Measurements from ENCODE around the gene BABAM2. TPM values are rescaled to one million over a fixed set of nuclear protein-coding genes. Genes with fewer than 3 reads are reported as not detected.

BABAM2 gene
- polyA plus RNA-seq, 3 donors, result 33.2 to 52.8 (median 49.3) TPM

DNA sequence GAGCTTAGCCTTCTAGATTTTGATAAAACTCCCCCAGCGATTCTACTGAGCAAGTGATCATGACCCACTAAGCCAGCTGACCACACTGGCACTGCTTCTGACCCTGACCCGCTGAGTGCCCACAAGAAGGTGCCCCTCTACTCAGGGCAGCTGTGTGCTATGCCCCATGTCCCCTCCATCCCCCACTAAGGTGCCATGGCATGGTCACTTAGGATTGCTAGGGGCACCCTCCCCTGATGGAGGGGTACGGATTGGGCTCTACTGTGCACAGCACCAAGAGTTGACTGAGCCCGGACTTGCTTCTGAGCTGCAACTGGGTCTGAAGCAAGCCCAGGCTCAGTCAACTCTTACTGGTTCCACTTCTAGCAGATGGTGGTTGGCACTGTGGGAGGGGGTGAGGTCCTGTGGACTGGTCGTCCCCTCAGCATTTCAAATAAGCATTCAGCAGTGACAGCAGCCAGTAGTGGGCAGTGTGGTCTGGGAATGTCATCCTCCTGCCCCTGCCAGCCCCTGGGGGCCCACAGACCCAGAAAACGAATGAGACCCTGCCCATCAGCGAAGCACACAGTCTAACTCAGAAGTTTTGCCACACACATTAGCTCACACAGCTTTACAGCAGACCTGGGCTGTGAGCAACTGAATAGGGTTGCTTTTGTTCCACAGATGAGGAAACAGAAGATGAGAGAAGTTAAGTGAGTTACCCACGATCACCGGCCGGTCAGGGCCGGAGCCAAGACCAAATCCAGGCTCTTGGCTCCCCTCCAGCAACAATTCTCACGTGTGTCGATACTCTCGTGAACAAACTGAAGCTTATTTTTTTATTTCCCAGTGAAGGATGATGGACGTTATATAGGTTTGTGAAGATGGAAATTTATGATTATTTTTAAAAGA is 450.0 kb downstream of the BABAM2 start:
- 76% methylated on average over 10 of the region's 15 CpGs for WGBS (ENCODE audit: insufficient coverage)

DNA sequence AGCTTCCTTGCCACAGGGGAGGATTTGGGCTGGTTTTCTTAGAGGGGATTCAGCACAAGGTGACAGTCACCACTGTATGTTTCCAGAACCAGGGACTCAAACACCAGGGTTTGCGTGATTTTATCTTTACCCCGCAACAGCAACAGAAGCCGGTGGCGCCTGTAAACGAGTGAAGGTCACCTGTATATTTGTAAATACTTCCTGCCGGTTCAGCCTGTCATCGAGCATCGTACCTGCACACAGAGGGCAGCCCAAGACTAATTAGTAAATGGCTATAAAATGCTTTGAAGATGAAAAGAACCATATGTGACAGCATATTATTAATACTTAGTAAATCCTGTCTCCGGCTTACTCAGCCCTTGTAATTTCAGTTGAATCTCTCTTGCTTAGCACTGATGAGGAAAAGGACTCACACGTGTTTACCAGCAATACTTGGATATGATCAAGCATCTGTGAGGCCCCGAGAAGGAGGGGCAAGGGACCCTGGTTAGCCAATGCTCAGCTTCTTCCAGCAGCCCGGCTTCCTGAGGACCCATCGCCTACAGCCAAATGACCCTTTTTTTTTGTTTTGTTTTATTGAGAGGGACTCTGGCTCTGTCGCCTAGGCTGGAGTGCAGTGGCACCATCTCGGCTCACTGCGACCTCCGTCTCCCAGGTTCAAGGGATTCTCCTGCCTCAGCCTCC is 450.8 kb downstream of the BABAM2 start:
- Histone ChIP-seq H3K4me3 (replicated peaks in 1 of 3; ENCODE audit: low read depth in 2 of 3, low read length in 3 of 3) (no peak overlapping the region), H3K4me2 (replicated peaks; ENCODE audit: extremely low read depth, low read length, poor library complexity, severe bottlenecking) (no peak overlapping the region), H4K20me1 (ENCODE audit: insufficient read depth, low read length) (no peaks in the 10 kb centered on the region), H3K27ac (ENCODE audit: low read depth in 1 of 2, low read length in 2 of 2) (no peak overlapping the region), H2AFZ (ENCODE audit: insufficient read depth, low read depth, low read length, poor library complexity, severe bottlenecking) (no peak overlapping the region), H3K27me3 (ENCODE audit: control insufficient read depth in 2 of 2, insufficient read depth in 2 of 2, low read length in 2 of 2) (no peaks in the 10 kb centered on the region), H3K4me1 (ENCODE audit: control insufficient read depth in 1 of 2, insufficient read depth in 2 of 2, low read length in 2 of 2) (peaks cover 21 to 31% of the 10 kb centered on the region in 2 donors), H3K9me3 (replicated peaks in 1 of 2; ENCODE audit: control insufficient read depth in 1 of 2, insufficient read depth in 1 of 2, low read length in 2 of 2) (no peaks in the 10 kb centered on the region), H3K36me3 (replicated peaks in 1 of 2; ENCODE audit: control insufficient read depth in 1 of 2, insufficient read depth in 2 of 2, low read length in 2 of 2) (peaks cover 5 to 19% of the 10 kb centered on the region in 2 donors), H3K9ac (ENCODE audit: insufficient read depth, low read length, poor library complexity, severe bottlenecking) (no peak overlapping the region), H3K79me2 (ENCODE audit: insufficient read depth, low read length) (no peaks in the 10 kb centered on the region)
- WGBS (ENCODE audit: insufficient coverage), result 96% methylated on average over 7 of the region's 17 CpGs
- H3K27ac Mint-ChIP-seq, result peak overlapping the region in 1 of 7 donors; percentile 22
- peaks cover 20% of the 10 kb centered on the region for H3K4me1 Mint-ChIP-seq
- H3K9me3 Mint-ChIP-seq, result no peaks in the 10 kb centered on the region
- intact Hi-C loops (cut with micrococcal nuclease), result loop anchor here in 1 of 2 donors (5.0 kb wide), 1 partner anchor 36 kb away; no protein-coding TSS in a partner anchor
- TF ChIP-seq, protein P1, sequence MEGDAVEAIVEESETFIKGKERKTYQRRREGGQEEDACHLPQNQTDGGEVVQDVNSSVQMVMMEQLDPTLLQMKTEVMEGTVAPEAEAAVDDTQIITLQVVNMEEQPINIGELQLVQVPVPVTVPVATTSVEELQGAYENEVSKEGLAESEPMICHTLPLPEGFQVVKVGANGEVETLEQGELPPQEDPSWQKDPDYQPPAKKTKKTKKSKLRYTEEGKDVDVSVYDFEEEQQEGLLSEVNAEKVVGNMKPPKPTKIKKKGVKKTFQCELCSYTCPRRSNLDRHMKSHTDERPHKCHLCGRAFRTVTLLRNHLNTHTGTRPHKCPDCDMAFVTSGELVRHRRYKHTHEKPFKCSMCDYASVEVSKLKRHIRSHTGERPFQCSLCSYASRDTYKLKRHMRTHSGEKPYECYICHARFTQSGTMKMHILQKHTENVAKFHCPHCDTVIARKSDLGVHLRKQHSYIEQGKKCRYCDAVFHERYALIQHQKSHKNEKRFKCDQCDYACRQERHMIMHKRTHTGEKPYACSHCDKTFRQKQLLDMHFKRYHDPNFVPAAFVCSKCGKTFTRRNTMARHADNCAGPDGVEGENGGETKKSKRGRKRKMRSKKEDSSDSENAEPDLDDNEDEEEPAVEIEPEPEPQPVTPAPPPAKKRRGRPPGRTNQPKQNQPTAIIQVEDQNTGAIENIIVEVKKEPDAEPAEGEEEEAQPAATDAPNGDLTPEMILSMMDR (IDR thresholded peaks at IDR 0.05), result no peak
- H3K4me3 Mint-ChIP-seq, result no peak overlapping the region
- peaks cover 16 to 23% of the 10 kb centered on the region in 2 donors for H3K36me3 Mint-ChIP-seq
- H3K27me3 Mint-ChIP-seq (ENCODE audit: low read depth in 3 of 3), result peaks cover 1 to 2% (median 2%) of the 10 kb centered on the region in 3 donors
- DNase-seq, result no peak

More for the DNA sequence above, 450.0 kb downstream of the BABAM2 start:
- intact Hi-C loops (cut with micrococcal nuclease), result loop anchor here in 1 of 2 donors (5.0 kb wide), 1 partner anchor 37 kb away; no protein-coding TSS in a partner anchor
- Histone ChIP-seq H3K9ac (ENCODE audit: insufficient read depth, low read length, poor library complexity, severe bottlenecking) (no peak overlapping the region), H3K4me1 (ENCODE audit: control insufficient read depth in 1 of 2, insufficient read depth in 2 of 2, low read length in 2 of 2) (peaks cover 21 to 31% of the 10 kb centered on the region in 2 donors), H3K27ac (ENCODE audit: low read depth in 1 of 2, low read length in 2 of 2) (no peak overlapping the region), H3K9me3 (replicated peaks in 1 of 2; ENCODE audit: control insufficient read depth in 1 of 2, insufficient read depth in 1 of 2, low read length in 2 of 2) (no peaks in the 10 kb centered on the region), H4K20me1 (ENCODE audit: insufficient read depth, low read length) (no peaks in the 10 kb centered on the region), H2AFZ (ENCODE audit: insufficient read depth, low read depth, low read length, poor library complexity, severe bottlenecking) (no peak overlapping the region), H3K27me3 (ENCODE audit: control insufficient read depth in 2 of 2, insufficient read depth in 2 of 2, low read length in 2 of 2) (no peaks in the 10 kb centered on the region), H3K4me2 (replicated peaks; ENCODE audit: extremely low read depth, low read length, poor library complexity, severe bottlenecking) (no peak overlapping the region), H3K4me3 (replicated peaks in 1 of 3; ENCODE audit: low read depth in 2 of 3, low read length in 3 of 3) (no peak overlapping the region), H3K36me3 (replicated peaks in 1 of 2; ENCODE audit: control insufficient read depth in 1 of 2, insufficient read depth in 2 of 2, low read length in 2 of 2) (peaks cover 5 to 19% of the 10 kb centered on the region in 2 donors), H3K79me2 (ENCODE audit: insufficient read depth, low read length) (no peaks in the 10 kb centered on the region)
- peaks cover 20 to 28% of the 10 kb centered on the region in 2 donors for H3K36me3 Mint-ChIP-seq
- no peak for DNase-seq
- H3K4me1 Mint-ChIP-seq, result peaks cover 20% of the 10 kb centered on the region
- H3K9me3 Mint-ChIP-seq, result no peaks in the 10 kb centered on the region
- H3K27ac Mint-ChIP-seq, result peak overlapping the region in 1 of 7 donors; percentile 29
- H3K27me3 Mint-ChIP-seq (ENCODE audit: low read depth in 3 of 3), result peaks cover 0 to 2% (median 2%) of the 10 kb centered on the region in 3 donors
- H3K4me3 Mint-ChIP-seq, result no peak overlapping the region
- TF ChIP-seq, protein P1 (IDR thresholded peaks at IDR 0.05), result no peak
